Type B pancreatic cell (in vitro differentiated cells): ENCODE results near the gene CXCL11. TPM values are rescaled to one million over a fixed set of nuclear protein-coding genes. Genes with fewer than 3 reads are reported as not detected.
"Not testable (repeated sequence)": the region's sequence is repeated elsewhere in the genome, so short reads cannot be mapped to it uniquely, and the experiment has no call there.

Experiments
- DNase-seq: peaks from one replicate; pipeline ENCODE4 v3.0.0; 2021; ENCODE audit warnings: mixed read lengths; ENCODE audit not compliant: unreplicated experiment; ENCODE audit errors: extremely low spot score
- H3K27ac Mint-ChIP-seq: 2 replicates; pipeline ENCODE4 v1.8.0; 2021; ENCODE audit warnings: mild to moderate bottlenecking, mixed read lengths
- H3K27me3 Mint-ChIP-seq: 2 replicates; pipeline ENCODE4 v1.8.0; 2021; ENCODE audit warnings: mixed read lengths
- H3K36me3 Mint-ChIP-seq: 2 replicates; pipeline ENCODE4 v1.8.0; 2021; ENCODE audit warnings: mixed read lengths
- H3K4me1 Mint-ChIP-seq: one replicate; pipeline ENCODE4 v1.8.0; 2021; ENCODE audit warnings: mixed read lengths; ENCODE audit not compliant: unreplicated experiment
- H3K4me3 Mint-ChIP-seq: 2 replicates; pipeline ENCODE4 v1.8.0; 2021; ENCODE audit warnings: mild to moderate bottlenecking, mixed read lengths
- H3K9me3 Mint-ChIP-seq: 2 replicates; pipeline ENCODE4 v1.8.0; 2021; ENCODE audit warnings: mixed read lengths
- total RNA-seq: library from RNA; stranded (reverse); gene quantifications from 2 replicates; pipeline ENCODE4 v1.2.1, GENCODE V29; 2021; ENCODE audit warnings: low replicate concordance
- TF ChIP-seq, protein P1 (sequence below): fragments of 200-600 bp; sonication (generic); conservative IDR thresholded peaks from 2 replicates; pipeline ENCODE4 v1.5.0; 2021; ENCODE audit warnings: antibody characterized with exemption, mild to moderate bottlenecking

CXCL11 gene
- total RNA-seq, 1 donor from 2014 or later: not detected

DNA sequence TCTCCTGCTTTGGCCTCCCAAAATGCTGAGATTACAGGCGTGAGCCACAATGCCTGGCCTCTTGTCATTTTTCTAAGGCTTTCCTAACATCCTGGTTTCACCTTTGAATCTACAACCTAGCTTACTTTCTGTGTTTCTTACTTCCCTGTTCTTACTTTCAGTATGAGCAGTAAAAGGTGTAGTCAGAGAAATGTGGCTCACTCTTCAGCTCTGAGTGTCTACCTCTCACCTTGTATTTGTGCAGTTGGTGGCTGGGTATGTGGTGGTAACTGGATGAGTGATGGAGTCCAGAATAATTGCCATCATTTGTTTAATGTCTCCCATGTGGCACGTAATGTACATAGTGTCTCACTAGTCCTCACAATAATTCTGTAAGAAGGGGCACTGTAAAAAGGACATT lies 19.1 kb upstream of the CXCL11 start:
- H3K27me3 Mint-ChIP-seq: peaks cover 16% of the 10 kb centered on the region
- no peak overlapping the region for H3K27ac Mint-ChIP-seq
- TF ChIP-seq, protein P1, sequence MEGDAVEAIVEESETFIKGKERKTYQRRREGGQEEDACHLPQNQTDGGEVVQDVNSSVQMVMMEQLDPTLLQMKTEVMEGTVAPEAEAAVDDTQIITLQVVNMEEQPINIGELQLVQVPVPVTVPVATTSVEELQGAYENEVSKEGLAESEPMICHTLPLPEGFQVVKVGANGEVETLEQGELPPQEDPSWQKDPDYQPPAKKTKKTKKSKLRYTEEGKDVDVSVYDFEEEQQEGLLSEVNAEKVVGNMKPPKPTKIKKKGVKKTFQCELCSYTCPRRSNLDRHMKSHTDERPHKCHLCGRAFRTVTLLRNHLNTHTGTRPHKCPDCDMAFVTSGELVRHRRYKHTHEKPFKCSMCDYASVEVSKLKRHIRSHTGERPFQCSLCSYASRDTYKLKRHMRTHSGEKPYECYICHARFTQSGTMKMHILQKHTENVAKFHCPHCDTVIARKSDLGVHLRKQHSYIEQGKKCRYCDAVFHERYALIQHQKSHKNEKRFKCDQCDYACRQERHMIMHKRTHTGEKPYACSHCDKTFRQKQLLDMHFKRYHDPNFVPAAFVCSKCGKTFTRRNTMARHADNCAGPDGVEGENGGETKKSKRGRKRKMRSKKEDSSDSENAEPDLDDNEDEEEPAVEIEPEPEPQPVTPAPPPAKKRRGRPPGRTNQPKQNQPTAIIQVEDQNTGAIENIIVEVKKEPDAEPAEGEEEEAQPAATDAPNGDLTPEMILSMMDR: no peak
- no peaks in the 10 kb centered on the region for H3K36me3 Mint-ChIP-seq
- no peak overlapping the region for H3K4me3 Mint-ChIP-seq
- H3K9me3 Mint-ChIP-seq: no peaks in the 10 kb centered on the region
- no peak for DNase-seq
- H3K4me1 Mint-ChIP-seq: peaks cover 21% of the 10 kb centered on the region

- H3K36me3 Mint-ChIP-seq: no peaks in the 10 kb centered on the region
- peaks cover 17% of the 10 kb centered on the region for H3K4me1 Mint-ChIP-seq
- no peak overlapping the region for H3K27ac Mint-ChIP-seq
- H3K4me3 Mint-ChIP-seq: no peak overlapping the region
- H3K9me3 Mint-ChIP-seq: no peaks in the 10 kb centered on the region
- no peak for DNase-seq
- peaks cover 14% of the 10 kb centered on the region for H3K27me3 Mint-ChIP-seq
- TF ChIP-seq, protein P1: no peak
These were observed 17.9 kb upstream of the CXCL11 start for GRCh38 chr4:76053730-76054129.

DNA sequence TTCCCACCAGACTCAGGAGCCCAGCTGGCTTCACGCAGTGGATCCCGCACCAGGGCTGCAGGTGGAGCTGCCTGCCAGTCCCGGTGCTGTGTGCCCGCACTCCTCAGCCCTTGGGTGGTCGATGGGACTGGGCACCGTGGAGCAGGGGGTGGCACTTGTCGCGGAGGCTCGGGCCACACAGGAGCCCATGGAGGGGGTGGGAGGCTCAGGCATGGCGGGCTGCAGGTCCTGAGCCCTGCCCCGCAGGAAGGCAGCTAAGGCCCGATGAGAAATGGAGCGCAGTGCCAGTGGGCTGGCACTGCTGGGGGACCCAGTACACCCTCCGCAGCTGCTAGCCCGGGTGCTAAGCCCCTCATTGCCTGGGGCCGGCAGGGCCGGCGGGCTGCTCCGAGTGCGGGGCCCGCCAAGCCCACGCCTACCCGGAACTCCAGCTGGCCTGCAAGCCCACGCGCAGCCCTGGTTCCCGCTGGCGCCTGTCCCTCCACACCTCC lies 14.7 kb upstream of the CXCL11 start:
- H3K27me3 Mint-ChIP-seq, H3K9me3 Mint-ChIP-seq, H3K4me3 Mint-ChIP-seq, H3K36me3 Mint-ChIP-seq, DNase-seq, H3K27ac Mint-ChIP-seq: not testable (repeated sequence)
- peaks cover 13% of the 10 kb centered on the region for H3K4me1 Mint-ChIP-seq

GRCh38 chr4:76049860-76050416 lies 14.1 kb upstream of the CXCL11 start:
- H3K4me1 Mint-ChIP-seq, H3K27me3 Mint-ChIP-seq, H3K9me3 Mint-ChIP-seq, H3K4me3 Mint-ChIP-seq, DNase-seq, H3K27ac Mint-ChIP-seq, H3K36me3 Mint-ChIP-seq: not testable (repeated sequence)

DNA sequence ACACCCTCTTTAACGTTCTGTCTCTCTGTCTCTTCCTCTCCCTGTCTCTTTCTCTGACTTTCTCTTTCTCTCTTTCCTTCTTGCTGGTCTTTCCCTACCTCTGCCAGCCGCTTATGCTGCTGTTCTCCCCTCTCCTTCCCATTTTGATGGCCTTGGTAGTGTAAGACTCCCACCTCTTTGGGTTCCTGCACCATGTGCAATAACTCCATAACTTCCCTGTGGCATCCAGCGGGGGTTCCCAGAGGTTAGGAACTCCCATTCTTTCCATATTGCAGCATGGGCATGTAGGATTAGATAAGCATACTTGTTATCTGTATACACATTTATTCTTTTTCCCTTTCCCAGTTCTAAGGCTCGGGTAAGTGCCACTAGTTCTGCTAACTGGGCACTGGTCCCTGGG lies 8.8 kb upstream of the CXCL11 start:
- H3K27ac Mint-ChIP-seq, H3K4me3 Mint-ChIP-seq, DNase-seq, H3K9me3 Mint-ChIP-seq, H3K27me3 Mint-ChIP-seq, H3K36me3 Mint-ChIP-seq, H3K4me1 Mint-ChIP-seq: not testable (repeated sequence)

- H3K27ac Mint-ChIP-seq, H3K4me1 Mint-ChIP-seq, H3K27me3 Mint-ChIP-seq, DNase-seq, H3K9me3 Mint-ChIP-seq, H3K36me3 Mint-ChIP-seq, H3K4me3 Mint-ChIP-seq: not testable (repeated sequence)
These were observed 7.4 kb upstream of the CXCL11 start for GRCh38 chr4:76043306-76043705.

DNA sequence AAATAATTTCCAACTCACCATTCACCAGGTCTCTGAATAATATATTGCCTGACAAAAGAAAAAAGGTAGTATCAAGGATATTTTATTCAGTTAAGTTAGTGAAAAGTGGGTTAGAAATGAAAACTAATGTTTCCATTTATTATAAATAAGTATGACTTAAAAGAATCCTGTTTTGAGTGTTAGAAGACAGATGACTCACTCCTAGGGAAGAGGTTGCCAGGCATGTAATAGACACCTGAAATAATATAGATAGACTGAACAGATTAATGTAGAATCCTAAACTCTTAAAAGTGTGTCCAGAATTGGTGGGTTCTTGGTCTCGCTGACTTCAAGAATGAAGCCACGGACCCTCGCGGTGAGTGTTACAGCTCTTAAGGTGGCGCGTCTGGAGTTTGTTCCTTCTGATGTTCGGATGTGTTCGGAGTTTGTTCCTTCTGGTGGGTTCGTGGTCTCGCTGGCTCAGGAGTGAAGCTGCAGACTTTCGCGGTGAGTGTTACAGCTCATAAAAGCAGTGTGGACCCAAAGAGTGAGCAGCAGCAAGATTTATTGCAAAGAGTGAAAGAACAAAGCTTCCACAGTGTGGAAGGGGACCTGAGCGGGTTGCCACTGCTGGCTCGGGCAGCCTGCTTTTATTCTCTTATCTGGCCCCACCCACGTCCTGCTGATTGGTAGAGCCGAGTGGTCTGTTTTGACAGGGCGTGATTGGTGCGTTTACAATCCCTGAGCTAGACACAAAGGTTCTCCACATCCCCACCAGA lies 6.5 kb upstream of the CXCL11 start:
- not testable (repeated sequence) for H3K36me3 Mint-ChIP-seq, DNase-seq, H3K4me1 Mint-ChIP-seq, H3K4me3 Mint-ChIP-seq, H3K9me3 Mint-ChIP-seq, H3K27me3 Mint-ChIP-seq, H3K27ac Mint-ChIP-seq

DNA sequence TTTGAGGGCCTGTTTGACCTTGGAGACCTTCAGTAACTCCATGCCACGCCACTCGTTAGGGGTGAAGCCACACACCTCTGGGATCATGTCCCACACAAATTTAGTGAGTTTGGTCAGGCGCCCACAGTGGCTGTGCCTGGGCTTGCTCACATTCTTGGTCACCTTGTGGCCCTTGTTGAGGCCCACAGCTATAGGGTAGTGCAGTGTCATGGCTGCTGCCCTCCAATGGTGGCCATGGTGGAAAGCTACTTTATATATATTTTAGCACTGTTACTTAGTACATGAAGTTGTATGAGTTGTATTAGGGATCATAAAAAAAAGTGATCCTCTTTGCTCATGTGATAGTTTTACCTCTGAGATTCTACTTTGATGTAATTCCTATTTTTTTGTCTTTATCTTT lies 985 bp upstream of the CXCL11 start:
- no peak for DNase-seq
- no peaks in the 10 kb centered on the region for H3K9me3 Mint-ChIP-seq
- no peaks in the 10 kb centered on the region for H3K4me1 Mint-ChIP-seq
- no peaks in the 10 kb centered on the region for H3K36me3 Mint-ChIP-seq
- no peak overlapping the region for H3K27ac Mint-ChIP-seq
- TF ChIP-seq, protein P1: no peak
- H3K27me3 Mint-ChIP-seq: peaks cover 4% of the 10 kb centered on the region
- H3K4me3 Mint-ChIP-seq: no peak overlapping the region
